Inflammatory macrophage (primary cell): ENCODE measurements around the gene FOXO1.
A peak's percentile ranks its signal among the peaks of the same experiment; 100 is the strongest.
"Not testable (repeated sequence)": the region's sequence is repeated elsewhere in the genome, so short reads cannot be mapped to it uniquely, and the experiment has no call there.

Source experiments
- DNase-seq, 2 donors: peaks; one replicate each; pipeline ENCODE4 v3.0.0-alpha.2; 2020 to 2022

The FOXO1 gene

GRCh38 chr13:40665126-40666044, 1.1 kb downstream of the FOXO1 start:
- peak; percentile 28 to 60 for DNase-seq

- peak; percentile 61 to 78 for DNase-seq
These were observed 1.9 kb downstream of the FOXO1 start for GRCh38 chr13:40664350-40665125.

- not testable (repeated sequence) for DNase-seq
These were observed 2.4 kb downstream of the FOXO1 start for GRCh38 chr13:40664100-40664349.

GRCh38 chr13:40662866-40663265, 3.6 kb downstream of the FOXO1 start:
- no peak for DNase-seq

- no peak for DNase-seq
These were observed 4.4 kb downstream of the FOXO1 start for GRCh38 chr13:40661875-40662665.

- DNase-seq, result no peak
These were observed 5.7 kb downstream of the FOXO1 start for GRCh38 chr13:40660692-40661091.

GRCh38 chr13:40660141-40660664, 6.2 kb downstream of the FOXO1 start:
- DNase-seq, result peak; percentile 20 to 50

GRCh38 chr13:40657951-40658350, 8.5 kb downstream of the FOXO1 start:
- DNase-seq, result no peak

GRCh38 chr13:40657307-40657706, 9.1 kb downstream of the FOXO1 start:
- no peak for DNase-seq

GRCh38 chr13:40656358-40656757, 10.1 kb downstream of the FOXO1 start:
- peak; percentile 15 to 75 for DNase-seq

GRCh38 chr13:40653527-40654318, 12.7 kb downstream of the FOXO1 start:
- DNase-seq, result peak; percentile 57 to 63

GRCh38 chr13:40652588-40652940, 13.9 kb downstream of the FOXO1 start:
- DNase-seq, result no peak

- no peak for DNase-seq
These were observed 14.4 kb downstream of the FOXO1 start for GRCh38 chr13:40651866-40652587.

- no peak for DNase-seq
These were observed 17.6 kb downstream of the FOXO1 start for GRCh38 chr13:40648841-40649240.

GRCh38 chr13:40648040-40648439, 18.4 kb downstream of the FOXO1 start:
- DNase-seq, result no peak

GRCh38 chr13:40644838-40645604, 21.4 kb downstream of the FOXO1 start:
- peak; percentile 25 to 33 for DNase-seq

GRCh38 chr13:40640845-40641458, 25.5 kb downstream of the FOXO1 start:
- no peak for DNase-seq

- no peak for DNase-seq
These were observed 26.2 kb downstream of the FOXO1 start for GRCh38 chr13:40640202-40640601.

GRCh38 chr13:40639221-40639681, 27.2 kb downstream of the FOXO1 start:
- peak; percentile 91 to 93 for DNase-seq

- DNase-seq, result peak; percentile 52 to 64
These were observed 28.8 kb downstream of the FOXO1 start for GRCh38 chr13:40637643-40638042.
